GM12865 (cell line): ENCODE measurements around the gene WNT8A.

Source experiments
- DNase-seq: peaks from one replicate; pipeline ENCODE4 v3.0.0; 2010; ENCODE audit warnings: low read depth
- H3K4me3 ChIP-seq: 2 replicates; pipeline ENCODE4 v1.5.1; 2011; ENCODE audit warnings: mild to moderate bottlenecking, low read depth, low read length, control low read depth
- TF ChIP-seq, protein P1 (sequence below): IDR thresholded peaks from 2 replicates; pipeline ENCODE4 v1.5.1; 2011; ENCODE audit warnings: low read length, control low read depth, low read depth, inconsistent platforms; ENCODE audit not compliant: insufficient read depth; ENCODE audit errors: missing control alignments

Gene WNT8A

DNA sequence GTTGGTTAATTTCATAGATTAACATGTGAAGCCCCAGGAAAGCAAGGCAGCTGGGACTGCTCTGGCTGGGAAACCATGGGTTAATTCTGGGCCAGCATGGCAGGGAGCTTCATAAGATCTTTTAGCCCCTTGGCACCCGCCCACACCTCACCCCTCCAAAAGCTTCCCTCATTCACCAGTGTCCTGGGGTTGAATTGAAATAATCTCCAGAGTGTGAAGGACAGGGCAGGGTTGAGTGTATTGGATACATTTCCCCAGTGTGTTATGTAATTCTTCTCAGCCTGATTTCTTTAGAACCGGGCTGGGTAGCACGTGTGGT, 19.4 kb downstream of the WNT8A start:
- DNase-seq = no peak

DNA sequence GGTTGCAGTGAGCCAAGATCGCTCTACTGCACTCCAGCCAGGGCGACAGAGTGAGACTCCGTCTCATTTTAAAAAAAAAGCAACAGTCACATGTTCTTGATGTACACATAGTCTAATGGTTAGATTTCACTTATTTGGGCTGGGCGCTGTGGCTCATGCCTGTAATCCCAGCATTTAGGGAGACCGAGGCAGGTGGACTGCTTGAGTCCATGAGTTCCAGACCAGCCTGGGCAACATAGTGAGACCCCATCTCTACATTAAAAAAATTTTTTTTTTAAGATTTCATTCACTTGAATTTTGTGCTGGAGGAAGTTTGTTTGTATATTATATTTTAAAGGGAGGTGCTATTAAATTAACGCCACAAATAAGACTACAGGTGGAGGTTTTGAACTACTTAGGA, 21.9 kb downstream of the WNT8A start:
- no peak overlapping the region for H3K4me3 ChIP-seq
- TF ChIP-seq, protein P1, sequence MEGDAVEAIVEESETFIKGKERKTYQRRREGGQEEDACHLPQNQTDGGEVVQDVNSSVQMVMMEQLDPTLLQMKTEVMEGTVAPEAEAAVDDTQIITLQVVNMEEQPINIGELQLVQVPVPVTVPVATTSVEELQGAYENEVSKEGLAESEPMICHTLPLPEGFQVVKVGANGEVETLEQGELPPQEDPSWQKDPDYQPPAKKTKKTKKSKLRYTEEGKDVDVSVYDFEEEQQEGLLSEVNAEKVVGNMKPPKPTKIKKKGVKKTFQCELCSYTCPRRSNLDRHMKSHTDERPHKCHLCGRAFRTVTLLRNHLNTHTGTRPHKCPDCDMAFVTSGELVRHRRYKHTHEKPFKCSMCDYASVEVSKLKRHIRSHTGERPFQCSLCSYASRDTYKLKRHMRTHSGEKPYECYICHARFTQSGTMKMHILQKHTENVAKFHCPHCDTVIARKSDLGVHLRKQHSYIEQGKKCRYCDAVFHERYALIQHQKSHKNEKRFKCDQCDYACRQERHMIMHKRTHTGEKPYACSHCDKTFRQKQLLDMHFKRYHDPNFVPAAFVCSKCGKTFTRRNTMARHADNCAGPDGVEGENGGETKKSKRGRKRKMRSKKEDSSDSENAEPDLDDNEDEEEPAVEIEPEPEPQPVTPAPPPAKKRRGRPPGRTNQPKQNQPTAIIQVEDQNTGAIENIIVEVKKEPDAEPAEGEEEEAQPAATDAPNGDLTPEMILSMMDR = no peak
- DNase-seq = no peak

More for the DNA sequence above, 19.4 kb downstream of the WNT8A start:
- H3K4me3 ChIP-seq = no peak overlapping the region
- TF ChIP-seq, protein P1 = no peak

DNA sequence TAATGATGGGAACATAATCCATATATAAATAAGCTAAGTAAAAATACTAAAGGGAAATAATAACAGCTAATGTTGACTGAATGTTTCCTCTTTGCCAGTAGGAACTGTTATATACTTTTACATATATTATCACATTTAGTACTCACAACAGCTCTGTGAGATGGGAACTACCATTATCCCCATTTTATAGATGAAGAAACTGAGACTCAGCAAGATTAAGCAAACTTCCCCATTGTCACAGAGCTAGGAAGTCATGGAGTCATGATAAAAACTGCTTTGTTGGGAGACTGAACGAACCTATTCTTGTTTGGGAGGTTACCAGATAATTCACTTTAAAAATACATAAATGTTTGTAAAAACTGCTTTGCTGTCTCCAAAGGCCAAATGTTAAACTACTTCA, 23.4 kb downstream of the WNT8A start:
- H3K4me3 ChIP-seq = no peak overlapping the region
- TF ChIP-seq, protein P1 = no peak
- no peak for DNase-seq

DNA sequence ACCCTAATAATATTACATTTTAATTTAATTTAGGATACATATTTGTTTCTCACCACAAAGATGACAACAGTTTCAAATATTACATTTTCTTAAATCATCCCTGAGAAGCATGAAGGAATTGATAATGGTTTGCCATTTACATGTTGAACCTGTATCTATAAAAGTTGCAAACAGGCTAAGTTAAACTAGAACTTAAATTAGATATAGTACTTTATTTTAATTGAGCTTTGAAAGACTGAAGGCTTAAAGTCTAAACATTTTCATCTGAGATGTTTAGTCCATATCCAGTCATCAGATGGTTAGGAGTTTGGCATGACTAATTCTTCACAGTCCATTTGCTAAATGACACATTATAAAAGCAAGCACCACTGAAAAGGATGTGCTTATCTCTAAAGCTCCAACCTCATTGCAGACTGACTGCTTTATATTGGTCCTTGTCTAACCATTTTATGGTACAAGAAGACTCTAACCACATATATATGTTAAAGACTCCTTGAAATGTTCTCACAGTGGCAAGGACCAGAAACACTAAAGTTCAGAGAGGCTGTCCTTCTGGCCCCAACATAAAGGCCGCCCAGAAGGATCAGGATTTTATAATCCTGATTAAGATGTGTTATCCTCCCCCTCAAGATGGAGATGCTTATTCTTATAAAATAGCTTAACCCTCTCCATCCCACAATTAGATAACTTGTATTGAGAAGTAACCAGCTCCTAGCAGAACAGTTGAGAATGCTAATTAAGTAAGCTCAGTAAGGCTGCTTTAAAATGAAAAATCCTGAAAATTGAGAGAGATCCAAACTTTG, 25.8 kb downstream of the WNT8A start:
- TF ChIP-seq, protein P1 = no peak
- DNase-seq = no peak
- no peak overlapping the region for H3K4me3 ChIP-seq

DNA sequence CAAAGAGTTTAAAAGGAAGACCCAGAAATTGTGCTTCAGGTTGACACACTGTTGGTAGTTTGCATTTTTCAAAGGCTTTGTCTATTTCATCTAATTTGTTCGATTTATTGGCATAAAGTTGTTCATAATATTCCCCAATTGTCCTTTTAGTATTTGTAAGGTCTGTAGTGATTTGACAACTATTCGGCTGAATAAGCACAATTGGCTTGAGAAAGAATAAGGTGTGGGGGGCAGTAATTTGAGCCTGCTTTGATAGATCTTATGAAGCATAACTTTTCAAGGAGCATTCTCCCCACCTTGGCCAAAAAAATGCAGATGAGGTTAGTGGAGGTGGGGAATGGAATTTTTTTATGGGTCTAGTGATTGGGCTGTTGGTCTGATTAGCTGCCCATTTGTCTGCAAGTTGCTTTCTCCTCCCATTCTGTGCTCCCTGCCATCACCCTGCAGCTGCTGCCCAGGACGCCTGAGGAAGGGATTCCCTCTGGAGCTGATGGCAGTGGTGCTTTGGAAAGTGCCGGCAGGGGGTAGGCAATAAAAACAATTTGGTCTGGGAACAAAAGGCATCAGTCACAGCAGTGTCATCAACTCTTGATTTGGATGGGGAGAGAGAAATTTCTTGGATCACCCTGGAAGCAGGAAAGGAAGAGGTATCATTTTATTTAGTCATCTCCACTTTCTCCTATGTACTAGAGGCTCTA, 26.6 kb downstream of the WNT8A start:
- TF ChIP-seq, protein P1 = no peak
- no peak for DNase-seq

DNA sequence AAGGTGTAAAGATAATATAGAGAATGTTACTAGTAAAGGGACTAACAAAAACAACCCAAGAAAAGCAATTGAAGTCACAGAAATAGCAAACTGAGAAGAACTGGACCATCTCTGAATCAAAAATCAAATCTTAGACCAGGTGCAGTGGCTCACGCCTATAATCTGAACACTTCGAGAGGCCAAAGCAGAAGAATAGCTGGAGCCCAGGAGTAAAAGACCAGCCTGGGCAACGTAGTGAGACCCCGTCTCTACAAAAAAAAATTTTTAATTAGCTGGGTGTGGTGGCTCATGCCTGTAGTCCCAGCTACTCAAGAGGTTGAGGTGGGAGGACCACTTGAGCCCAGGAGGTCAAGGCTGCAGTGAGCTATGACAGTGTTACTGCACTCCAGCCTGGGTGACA, 27.3 kb downstream of the WNT8A start:
- no peak for DNase-seq
- H3K4me3 ChIP-seq = no peak overlapping the region
- TF ChIP-seq, protein P1 = no peak

More for the DNA sequence above, 26.6 kb downstream of the WNT8A start:
- H3K4me3 ChIP-seq = no peak overlapping the region

DNA sequence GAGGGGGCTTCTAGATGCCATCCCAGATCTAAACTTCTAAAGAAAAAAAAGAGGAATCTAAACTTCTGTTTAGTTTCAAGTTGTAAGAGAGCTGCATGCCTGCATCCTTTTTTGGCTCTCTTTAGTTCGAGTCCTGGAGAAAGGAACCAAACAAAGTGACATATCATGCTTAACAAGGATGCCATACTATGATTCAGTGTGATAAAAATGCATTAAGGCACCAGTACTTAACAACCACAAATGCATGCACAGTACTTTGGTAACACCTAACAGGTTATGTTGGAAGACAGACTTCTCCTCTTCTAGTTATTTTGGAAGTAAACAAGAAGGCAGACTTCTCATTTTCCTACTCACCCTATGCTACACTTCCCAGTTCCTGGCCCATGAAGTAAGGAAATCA, 28.1 kb downstream of the WNT8A start:
- H3K4me3 ChIP-seq = no peak overlapping the region
- TF ChIP-seq, protein P1 = no peak
- DNase-seq = no peak
